H9 (cell line): ENCODE measurements around the gene NEK11. TPM values are rescaled to one million over a fixed set of nuclear protein-coding genes. Genes with fewer than 3 reads are reported as not detected.

ENCODE experiments used
- DNase-seq: peaks from one replicate; pipeline ENCODE4 v3.0.0-alpha.2; 2017
- H2AFZ ChIP-seq: one replicate; pipeline ENCODE4 v1.6.1; 2013; ENCODE audit warnings: mild to moderate bottlenecking, low read length, control low read depth, moderate library complexity
- H2AK5ac ChIP-seq: 2 replicates; pipeline ENCODE4 v1.6.1; 2013; ENCODE audit warnings: low read length, control low read depth, mixed read lengths; ENCODE audit not compliant: insufficient read length
- H2BK120ac ChIP-seq: one replicate; pipeline ENCODE4 v1.6.1; 2013; ENCODE audit warnings: low read depth, mild to moderate bottlenecking, low read length, control low read depth, inconsistent platforms; ENCODE audit not compliant: poor library complexity, severe bottlenecking
- H2BK12ac ChIP-seq: 2 replicates; pipeline ENCODE4 v1.6.1; 2013; ENCODE audit warnings: low read length, control low read depth, mixed read lengths, low read depth; ENCODE audit not compliant: insufficient read length
- H2BK15ac ChIP-seq: 2 replicates; pipeline ENCODE4 v1.6.1; 2013; ENCODE audit warnings: low read depth, low read length, control low read depth
- H2BK20ac ChIP-seq: one replicate; pipeline ENCODE4 v1.6.1; 2013; ENCODE audit warnings: low read depth, mild to moderate bottlenecking, low read length, control low read depth, inconsistent platforms; ENCODE audit not compliant: poor library complexity, severe bottlenecking
- H2BK5ac ChIP-seq: 2 replicates; pipeline ENCODE4 v1.6.1; 2013; ENCODE audit warnings: low read length, control low read depth, mixed read lengths; ENCODE audit not compliant: insufficient read length
- H3K14ac ChIP-seq: 2 replicates; pipeline ENCODE4 v1.6.1; 2013; ENCODE audit warnings: low read length, control low read depth; ENCODE audit not compliant: insufficient read depth
- H3K18ac ChIP-seq: 2 replicates; pipeline ENCODE4 v1.6.1; 2013; ENCODE audit warnings: low read depth, mild to moderate bottlenecking, mixed read lengths, low read length, control low read depth; ENCODE audit not compliant: insufficient read length
- H3K23ac ChIP-seq: 2 replicates; pipeline ENCODE4 v1.6.1; 2013; ENCODE audit warnings: low read length, control low read depth, mixed read lengths, low read depth; ENCODE audit not compliant: insufficient read length
- H3K23me2 ChIP-seq: 2 replicates; pipeline ENCODE4 v1.6.1; 2013; ENCODE audit warnings: low read depth, mild to moderate bottlenecking, mixed read lengths, low read length, control low read depth; ENCODE audit not compliant: insufficient read length, poor library complexity, severe bottlenecking
- H3K27ac ChIP-seq: 2 replicates; pipeline ENCODE4 v1.5.1; 2013; ENCODE audit warnings: low read length, control low read depth, mixed read lengths, low read depth; ENCODE audit not compliant: insufficient read length
- H3K27me3 ChIP-seq: 2 replicates; pipeline ENCODE4 v1.6.1; 2013; ENCODE audit warnings: low read length, control low read depth, inconsistent platforms; ENCODE audit not compliant: insufficient read depth
- H3K4ac ChIP-seq: 2 replicates; pipeline ENCODE4 v1.6.1; 2013; ENCODE audit warnings: low read depth, mild to moderate bottlenecking, control low read depth, inconsistent platforms, low read length, moderate library complexity
- H3K4me1 ChIP-seq: 2 replicates; pipeline ENCODE4 v1.6.1; 2013; ENCODE audit warnings: low read length, control low read depth, inconsistent platforms; ENCODE audit not compliant: insufficient read depth
- H3K4me2 ChIP-seq: 2 replicates; pipeline ENCODE4 v1.6.1; 2013; ENCODE audit warnings: low read length, control low read depth, mixed read lengths; ENCODE audit not compliant: insufficient read length, insufficient read depth
- H3K56ac ChIP-seq: 2 replicates; pipeline ENCODE4 v1.6.1; 2013; ENCODE audit warnings: low read depth, mild to moderate bottlenecking, mixed read lengths, low read length, control low read depth; ENCODE audit not compliant: insufficient read length
- H3K79me1 ChIP-seq: 2 replicates; pipeline ENCODE4 v1.6.1; 2013; ENCODE audit warnings: low read depth, mild to moderate bottlenecking, moderate library complexity, low read length, control low read depth, inconsistent platforms; ENCODE audit not compliant: insufficient read depth, poor library complexity, severe bottlenecking
- H3K79me2 ChIP-seq: 2 replicates; pipeline ENCODE4 v1.6.1; 2013; ENCODE audit warnings: low read length, control low read depth, inconsistent platforms; ENCODE audit not compliant: insufficient read depth
- H3K9ac ChIP-seq: 2 replicates; pipeline ENCODE4 v1.6.1; 2013; ENCODE audit warnings: low read length, control low read depth, mixed read lengths; ENCODE audit not compliant: insufficient read length; ENCODE audit errors: extremely low read depth
- H3K9me3 ChIP-seq: one replicate; pipeline ENCODE4 v1.6.1; 2013; ENCODE audit warnings: low read depth, low read length, inconsistent platforms; ENCODE audit not compliant: control insufficient read depth
- H3T11ph ChIP-seq: one replicate; pipeline ENCODE4 v1.6.1; 2013; ENCODE audit warnings: mild to moderate bottlenecking, low read length, control low read depth, inconsistent platforms
- H4K20me1 ChIP-seq: one replicate; pipeline ENCODE4 v1.6.1; 2013; ENCODE audit not compliant: control insufficient read depth, insufficient read length, insufficient read depth
- H4K5ac ChIP-seq: 2 replicates; pipeline ENCODE4 v1.6.1; 2013; ENCODE audit warnings: low read depth, mild to moderate bottlenecking, mixed read lengths, low read length, control low read depth; ENCODE audit not compliant: insufficient read length
- H4K8ac ChIP-seq: replicated peaks from 2 replicates; pipeline ENCODE4 v1.6.1; 2013; ENCODE audit warnings: low read length, control low read depth, mixed read lengths, low read depth; ENCODE audit not compliant: insufficient read length
- H4K91ac ChIP-seq: 2 replicates; pipeline ENCODE4 v1.6.1; 2013; ENCODE audit warnings: low read depth, mild to moderate bottlenecking, moderate library complexity, mixed read lengths, low read length, control low read depth; ENCODE audit not compliant: insufficient read length
- H3K27ac Mint-ChIP-seq, 3 experiments: 2 replicates in 2 of 3; 3 replicates in 1 of 3; pipeline ENCODE4 v1.8.0; 2020 to 2021; ENCODE audit warnings: mixed read lengths in 3 of 3, mild to moderate bottlenecking in 1 of 3, moderate library complexity in 1 of 3
- H3K27me3 Mint-ChIP-seq: 2 replicates; pipeline ENCODE4 v1.8.0; 2021; ENCODE audit warnings: low read depth, mild to moderate bottlenecking, moderate library complexity, mixed read lengths
- H3K36me3 Mint-ChIP-seq, 3 experiments: 2 replicates in 2 of 3; 3 replicates in 1 of 3; pipeline ENCODE4 v1.8.0; 2020 to 2021; ENCODE audit warnings: low read depth in 3 of 3, mixed read lengths in 3 of 3; ENCODE audit not compliant: insufficient read depth in 1 of 3
- H3K4me1 Mint-ChIP-seq, 2 experiments: 2 replicates each; pipeline ENCODE4 v1.8.0; 2020; ENCODE audit warnings: mixed read lengths in 2 of 2
- H3K4me3 Mint-ChIP-seq, 2 experiments: 2 replicates in 1 of 2; 3 replicates in 1 of 2; pipeline ENCODE4 v1.8.0; 2020 to 2021; ENCODE audit warnings: mild to moderate bottlenecking in 2 of 2, mixed read lengths in 2 of 2, moderate library complexity in 1 of 2
- H3K9me3 Mint-ChIP-seq, 2 experiments: 2 replicates in 1 of 2; 3 replicates in 1 of 2; pipeline ENCODE4 v1.8.0; 2020; ENCODE audit warnings: mild to moderate bottlenecking in 2 of 2, mixed read lengths in 2 of 2, moderate library complexity in 1 of 2
- CTCF ChIP-seq: fragments of 200-600 bp; sonication (generic); conservative IDR thresholded peaks from 3 replicates; pipeline ENCODE4 v1.8.0; 2021; ENCODE audit warnings: antibody characterized with exemption, mild to moderate bottlenecking
- total RNA-seq: library from RNA; stranded (reverse); gene quantifications from 2 replicates; pipeline ENCODE4 v1.2.1, GENCODE V29; 2021

Gene NEK11
- total RNA-seq, 1 experiment from 2014 or later, result 2.5 TPM

GRCh38 chr3:131324923-131325322 is 298.2 kb downstream of the NEK11 start:
- H3K79me2 ChIP-seq, result no peaks in the 10 kb centered on the region
- H4K91ac ChIP-seq, result no peak overlapping the region
- no peak overlapping the region for H3K14ac ChIP-seq
- H2AFZ ChIP-seq, result no peak overlapping the region
- Mint-ChIP-seq H3K27ac (no peak overlapping the region; a peak in 1 of 7 replicates), H3K4me3 (no peak overlapping the region), H3K4me1 (peaks cover 6 to 14% of the 10 kb centered on the region in 2 experiments; a peak in 3 of 4 replicates), H3K27me3 (no peaks in the 10 kb centered on the region), H3K36me3 (peaks cover 0 to 4% (median 0%) of the 10 kb centered on the region in 3 experiments; a peak in 1 of 7 replicates), H3K9me3 (0 out of 5 replicates have a peak, but pooled peaks cover 0 to 2% of the 10 kb centered on the region in 2 experiments)
- H2BK5ac ChIP-seq, result no peak overlapping the region
- no peaks in the 10 kb centered on the region; the same call in 1 of the 2 replicates for H3K4me1 ChIP-seq
- no peak overlapping the region for H3K23ac ChIP-seq
- no peaks in the 10 kb centered on the region for H3K23me2 ChIP-seq
- no peak overlapping the region for H2BK12ac ChIP-seq
- H3K56ac ChIP-seq, result no peak overlapping the region
- no peaks in the 10 kb centered on the region for H3K9me3 ChIP-seq
- no peak overlapping the region for H3K18ac ChIP-seq
- no peak overlapping the region for H2BK15ac ChIP-seq
- H3K27me3 ChIP-seq, result no peaks in the 10 kb centered on the region
- no peak overlapping the region for H3K9ac ChIP-seq
- no peak overlapping the region for H2BK120ac ChIP-seq
- H3K4ac ChIP-seq, result no peak overlapping the region
- H4K5ac ChIP-seq, result no peak overlapping the region
- TF ChIP-seq CTCF, result no peak
- no peak overlapping the region for H2AK5ac ChIP-seq
- no peak overlapping the region for H3T11ph ChIP-seq
- no peaks in the 10 kb centered on the region for H3K79me1 ChIP-seq
- no peak overlapping the region for H4K8ac ChIP-seq
- H3K4me2 ChIP-seq, result no peak overlapping the region
- no peak for DNase-seq
- H4K20me1 ChIP-seq, result no peaks in the 10 kb centered on the region
- no peak overlapping the region for H3K27ac ChIP-seq
- no peak overlapping the region for H2BK20ac ChIP-seq
